Right lobe of liver (tissue), 4 donors: ENCODE results near the gene CEACAM20.

Experiments used
- CTCF ChIP-seq, 4 donors: fragments of 200-600 bp in 3 of 4; fragments of 450-650 bp in 1 of 4; IDR thresholded peaks; one replicate each; pipeline versions ENCODE4 v1.5.1 to v1.8.0; 2016 to 2022; ENCODE audit warnings: antibody characterized with exemption in 4 of 4, mild to moderate bottlenecking in 2 of 4
- POLR2A ChIP-seq: fragments of 450-650 bp; IDR thresholded peaks from one replicate; pipeline ENCODE4 v1.6.1; 2017; ENCODE audit warnings: antibody characterized with exemption, mild to moderate bottlenecking
- donor health status: DM: no; HTN: no; CAD: no.
- donor health status: DM: no; HTN: no; CAD: no.
- donor health status: DM: no; HTN: yes; CAD: no.

GRCh38 chr19:44539991-44540390 is 10.5 kb upstream of the CEACAM20 start:
- no peak for TF ChIP-seq CTCF (IDR thresholded peaks at IDR 0.05)
- TF ChIP-seq POLR2A: no peak
